Endothelial cell of umbilical vein (primary cell): ENCODE data around the gene LTF. TPM values are rescaled to one million over a fixed set of nuclear protein-coding genes. Genes with fewer than 3 reads are reported as not detected.

Source experiments
- BruUV-seq: library from RNA; stranded (reverse); fragments of 400-500 nt; replicated peaks from 2 replicates; lab custom pipeline; 2021; lab: Mats Ljungman, UMichigan
- CTCF ChIA-PET: fragments of 300-600, 350-600 bp; sonication (Branson Sonifier 250); formaldehyde crosslinking; loops from one replicate; lab custom pipeline; 2021; ENCODE audit warnings: antibody characterized with exemption, inconsistent platforms; lab: Charles Lee
- POLR2A ChIA-PET: fragments of 300-600, 350-600 bp; sonication (Branson Sonifier 250); formaldehyde crosslinking; loops from one replicate; lab custom pipeline; 2021; ENCODE audit warnings: antibody characterized with exemption, inconsistent platforms; lab: Charles Lee
- DNase-seq: peaks from one replicate; pipeline ENCODE4 v3.0.0-alpha.2; 2011; ENCODE audit warnings: low read depth, low spot score
- FAIRE-seq: peaks from 2 replicates; lab custom pipeline; 2011; peaks lifted over from hg19 to GRCh38; lab: Jason Lieb, UNC
- H2AFZ ChIP-seq: 2 replicates; pipeline ENCODE4 v1.6.0; 2012; ENCODE audit warnings: low read depth, low read length, control low read depth, inconsistent platforms
- H3K27ac ChIP-seq: 2 replicates; pipeline ENCODE4 v1.5.1; 2011; ENCODE audit warnings: low read depth, mild to moderate bottlenecking, control low read depth, low read length, moderate library complexity; ENCODE audit not compliant: insufficient read depth
- H3K27me3 ChIP-seq, 2 experiments: 2 replicates each; pipeline versions ENCODE4 v1.6.0 to v1.6.1; 2011; ENCODE audit warnings: low read length in 2 of 2, mixed read lengths in 1 of 2; ENCODE audit not compliant: control insufficient read depth in 2 of 2, insufficient read depth in 2 of 2
- H3K36me3 ChIP-seq, 2 experiments: 2 replicates in 1 of 2; 3 replicates in 1 of 2; pipeline ENCODE4 v1.5.1; 2011; ENCODE audit warnings: low read length in 2 of 2, mild to moderate bottlenecking in 1 of 2, moderate library complexity in 1 of 2; ENCODE audit not compliant: control insufficient read depth in 2 of 2, insufficient read depth in 2 of 2; ENCODE audit errors: extremely low read depth in 1 of 2
- H3K4me1 ChIP-seq: 3 replicates; pipeline ENCODE4 v1.5.1; 2011; ENCODE audit warnings: mild to moderate bottlenecking, low read length; ENCODE audit not compliant: control insufficient read depth, insufficient read depth; ENCODE audit errors: extremely low read depth
- H3K4me2 ChIP-seq: 2 replicates; pipeline ENCODE4 v1.6.1; 2011; ENCODE audit warnings: low read length, control low read depth, mixed read lengths; ENCODE audit not compliant: insufficient read depth
- H3K4me3 ChIP-seq, 3 experiments: fragments of 200-600 bp in 1 of 3; sonication (generic), shearing (Covaris generic) in 1 of 3; replicated peaks in 1 of 3; 2 replicates each; pipeline ENCODE4 v1.5.1; 2011 to 2016; ENCODE audit warnings: control low read depth in 3 of 3, low read length in 3 of 3, mild to moderate bottlenecking in 2 of 3, inconsistent platforms in 1 of 3, low read depth in 1 of 3, moderate library complexity in 1 of 3; ENCODE audit not compliant: insufficient read depth in 1 of 3
- H3K79me2 ChIP-seq: 2 replicates; pipeline ENCODE4 v1.6.0; 2012; ENCODE audit warnings: low read length, inconsistent platforms; ENCODE audit not compliant: control insufficient read depth, insufficient read depth
- H3K9ac ChIP-seq: replicated peaks from 2 replicates; pipeline ENCODE3; 2011; ENCODE audit warnings: low read length, control low read depth; ENCODE audit not compliant: insufficient read depth; ENCODE audit errors: extremely low read depth
- H3K9me1 ChIP-seq: replicated peaks from 3 replicates; pipeline ENCODE4 v1.6.0; 2011; ENCODE audit warnings: mild to moderate bottlenecking, low read length; ENCODE audit not compliant: control insufficient read depth, insufficient read depth; ENCODE audit errors: extremely low read depth
- H3K9me3 ChIP-seq: replicated peaks from 2 replicates; pipeline ENCODE4 v1.5.1; 2012; ENCODE audit warnings: low read length, inconsistent platforms; ENCODE audit not compliant: control insufficient read depth, insufficient read depth
- H4K20me1 ChIP-seq: replicated peaks from 2 replicates; pipeline ENCODE3; 2011; ENCODE audit warnings: mild to moderate bottlenecking, low read length; ENCODE audit not compliant: control insufficient read depth, insufficient read depth; ENCODE audit errors: extremely low read depth
- CTCF ChIP-seq, 2 donors: IDR thresholded peaks; 1 replicate in 1 of 2; 2 replicates in 1 of 2; pipeline ENCODE4 v1.5.1; 2011; ENCODE audit warnings: low read length in 2 of 2, mild to moderate bottlenecking in 2 of 2, moderate library complexity in 2 of 2, control low read depth in 1 of 2, inconsistent platforms in 1 of 2, low read depth in 1 of 2; ENCODE audit not compliant: insufficient read depth in 1 of 2; ENCODE audit errors: extremely low read depth in 1 of 2
- JUN ChIP-seq: IDR thresholded peaks from 2 replicates; pipeline ENCODE4 v1.6.1; 2011; ENCODE audit warnings: borderline replicate concordance, low read depth; ENCODE audit not compliant: insufficient read length, insufficient read depth
- MYC ChIP-seq: IDR thresholded peaks from one replicate; pipeline ENCODE4 v1.6.1; 2011; ENCODE audit warnings: mild to moderate bottlenecking, low read depth, low read length
- POLR2A ChIP-seq: IDR thresholded peaks from 2 replicates; pipeline ENCODE4 v1.6.1; 2012; ENCODE audit warnings: low read depth, mild to moderate bottlenecking, control low read depth, low read length
- dilution Hi-C: fragments of 300-500 bp; cut with MboI; formaldehyde crosslinking; loops from one replicate; pipeline ENCODE4 v1.15.0; 2019; ENCODE audit warnings: low sequenced_read_pairs; ENCODE audit not compliant: extremely low pct_ligation_motif_present
- intact Hi-C: fragments of 100-400 bp; cut with micrococcal nuclease; formaldehyde crosslinking; loops from one replicate; pipeline ENCODE4 v1.10.0; 2022
- polyA plus RNA-seq, 4 experiments: library from polyadenylated mRNA; depleted of rRNA in 3 of 4; stranded (reverse) in 3 of 4; unstranded in 1 of 4; fragments of >200 nt; gene quantifications; 2 replicates each; pipeline versions ENCODE4 v1.2.1 to v1.2.3, GENCODE V29; 2011 to 2012; ENCODE audit warnings: missing spikeins in 1 of 4
- total RNA-seq: library from RNA; stranded (reverse); gene quantifications from 2 replicates; pipeline ENCODE4 v1.2.3, GENCODE V29; 2021

The LTF gene
- total and polyA plus RNA-seq, 2 donors (not counting 3 experiments of a cell fraction or from before 2014, with no cell fraction given), result not detected

- DNase-seq (peak; percentile 36), FAIRE-seq (peak; percentile 86)
- TF ChIP-seq MYC, result no peak
- TF ChIP-seq CTCF (IDR thresholded peaks at IDR 0.05; ENCODE audit: extremely low read depth in 1 of 2, insufficient read depth in 1 of 2, low read depth in 1 of 2, low read length in 2 of 2), result peak; percentile 25 to 28
- no peak for TF ChIP-seq JUN
- no peak for TF ChIP-seq POLR2A
- Histone ChIP-seq H3K27me3 (no peaks in the 10 kb centered on the region), H3K27ac (no peak overlapping the region), H3K4me1 (peaks cover 12% of the 10 kb centered on the region), H4K20me1 (no peaks in the 10 kb centered on the region), H3K9me3 (no peaks in the 10 kb centered on the region), H3K4me3 (no peak overlapping the region), H3K9ac (no peak overlapping the region), H2AFZ (peak overlapping the region; percentile 43), H3K36me3 (no peaks in the 10 kb centered on the region), H3K9me1 (no peaks in the 10 kb centered on the region), H3K4me2 (no peak overlapping the region), H3K79me2 (no peaks in the 10 kb centered on the region)
- POLR2A ChIA-PET, result no interaction called here
- dilution Hi-C loops, result no loop called here
- intact Hi-C loops, result loop anchor here (2.0 kb wide), 1 partner anchor 62 kb away; no protein-coding TSS in a partner anchor
- no TSS peak for BruUV-seq
- CTCF ChIA-PET, result interaction anchor here (0.7 to 5.4 kb wide), 17 partner anchors 8 to 132 kb away, joined by 3 to 47 read pairs (median 5); partner anchors contain the start of gene LRRC2
These were observed 32.2 kb upstream of the LTF start for GRCh38 chr3:46496746-46497555.
